ENCODE data around the gene ARL8B.
"Not testable (repeated sequence)": the region's sequence is repeated elsewhere in the genome, so short reads cannot be mapped to it uniquely, and the experiment has no call there.

Gene ARL8B

GRCh38 chr3:5155241-5155640, 33.1 kb downstream of the ARL8B start:
- H3K27me3 ChIP-seq (ENCODE audit: control insufficient read depth, insufficient read depth, low read length), result no peaks in the 10 kb centered on the region
- H3K4me1 ChIP-seq (ENCODE audit: control insufficient read depth, insufficient read depth, low read length), result no peaks in the 10 kb centered on the region
- H3K9me3 ChIP-seq (ENCODE audit: control insufficient read depth, low read length), result no peaks in the 10 kb centered on the region
- no peak overlapping the region for H3K9ac ChIP-seq (ENCODE audit: low read length)
- no peak overlapping the region for H3K4me3 ChIP-seq (ENCODE audit: low read length)
- H3K36me3 ChIP-seq (ENCODE audit: control insufficient read depth, insufficient read depth, low read length), result no peaks in the 10 kb centered on the region

GRCh38 chr3:5160321-5160720, 38.2 kb downstream of the ARL8B start:
- Histone ChIP-seq H3K4me3 (ENCODE audit: low read length) (no peak overlapping the region), H3K4me1 (ENCODE audit: control insufficient read depth, insufficient read depth, low read length) (peaks cover 14% of the 10 kb centered on the region), H3K36me3 (ENCODE audit: control insufficient read depth, insufficient read depth, low read length) (no peaks in the 10 kb centered on the region), H3K9ac (ENCODE audit: low read length) (no peak overlapping the region), H3K9me3 (ENCODE audit: control insufficient read depth, low read length) (no peaks in the 10 kb centered on the region), H3K27me3 (ENCODE audit: control insufficient read depth, insufficient read depth, low read length) (no peaks in the 10 kb centered on the region)

- Histone ChIP-seq H3K4me3 (ENCODE audit: low read length) (no peak overlapping the region), H3K27me3 (ENCODE audit: control insufficient read depth, insufficient read depth, low read length) (no peaks in the 10 kb centered on the region), H3K9ac (ENCODE audit: low read length) (no peak overlapping the region), H3K36me3 (ENCODE audit: control insufficient read depth, insufficient read depth, low read length) (no peaks in the 10 kb centered on the region), H3K4me1 (ENCODE audit: control insufficient read depth, insufficient read depth, low read length) (peaks cover 14% of the 10 kb centered on the region), H3K9me3 (ENCODE audit: control insufficient read depth, low read length) (no peaks in the 10 kb centered on the region)
Measured at GRCh38 chr3:5160940-5161858, 39.1 kb downstream of the ARL8B start.

- no peaks in the 10 kb centered on the region for H3K9me3 ChIP-seq (ENCODE audit: control insufficient read depth, low read length)
- no peaks in the 10 kb centered on the region for H3K27me3 ChIP-seq (ENCODE audit: control insufficient read depth, insufficient read depth, low read length)
- peaks cover 14% of the 10 kb centered on the region for H3K4me1 ChIP-seq (ENCODE audit: control insufficient read depth, insufficient read depth, low read length)
- no peak overlapping the region for H3K9ac ChIP-seq (ENCODE audit: low read length)
- no peaks in the 10 kb centered on the region for H3K36me3 ChIP-seq (ENCODE audit: control insufficient read depth, insufficient read depth, low read length)
- no peak overlapping the region for H3K4me3 ChIP-seq (ENCODE audit: low read length)
Measured at GRCh38 chr3:5162102-5162501, 40.0 kb downstream of the ARL8B start.

- Histone ChIP-seq H3K36me3 (ENCODE audit: control insufficient read depth, insufficient read depth, low read length) (no peaks in the 10 kb centered on the region), H3K27me3 (ENCODE audit: control insufficient read depth, insufficient read depth, low read length) (no peaks in the 10 kb centered on the region), H3K4me1 (ENCODE audit: control insufficient read depth, insufficient read depth, low read length) (peaks cover 16% of the 10 kb centered on the region), H3K9ac (ENCODE audit: low read length) (no peak overlapping the region), H3K4me3 (ENCODE audit: low read length) (no peak overlapping the region), H3K9me3 (ENCODE audit: control insufficient read depth, low read length) (no peaks in the 10 kb centered on the region)
Measured at GRCh38 chr3:5165698-5166097, 43.6 kb downstream of the ARL8B start.

- H3K9me3 ChIP-seq (ENCODE audit: control insufficient read depth, low read length), result no peaks in the 10 kb centered on the region
- peaks cover 6% of the 10 kb centered on the region for H3K4me1 ChIP-seq (ENCODE audit: control insufficient read depth, insufficient read depth, low read length)
- H3K4me3 ChIP-seq (ENCODE audit: low read length), result no peak overlapping the region
- no peaks in the 10 kb centered on the region for H3K36me3 ChIP-seq (ENCODE audit: control insufficient read depth, insufficient read depth, low read length)
- no peaks in the 10 kb centered on the region for H3K27me3 ChIP-seq (ENCODE audit: control insufficient read depth, insufficient read depth, low read length)
- H3K9ac ChIP-seq (ENCODE audit: low read length), result no peak overlapping the region
Measured at GRCh38 chr3:5166846-5167245, 44.8 kb downstream of the ARL8B start.

GRCh38 chr3:5168110-5168509, 46.0 kb downstream of the ARL8B start:
- Histone ChIP-seq H3K9me3 (ENCODE audit: control insufficient read depth, low read length) (no peaks in the 10 kb centered on the region), H3K4me1 (ENCODE audit: control insufficient read depth, insufficient read depth, low read length) (peaks cover 6% of the 10 kb centered on the region), H3K9ac (ENCODE audit: low read length) (no peak overlapping the region), H3K36me3 (ENCODE audit: control insufficient read depth, insufficient read depth, low read length) (no peaks in the 10 kb centered on the region), H3K27me3 (ENCODE audit: control insufficient read depth, insufficient read depth, low read length) (no peaks in the 10 kb centered on the region), H3K4me3 (ENCODE audit: low read length) (no peak overlapping the region)

GRCh38 chr3:5169807-5170206, 47.7 kb downstream of the ARL8B start:
- H3K9me3 ChIP-seq (ENCODE audit: control insufficient read depth, low read length), result no peaks in the 10 kb centered on the region
- no peak overlapping the region for H3K9ac ChIP-seq (ENCODE audit: low read length)
- no peaks in the 10 kb centered on the region for H3K27me3 ChIP-seq (ENCODE audit: control insufficient read depth, insufficient read depth, low read length)
- H3K4me3 ChIP-seq (ENCODE audit: low read length), result no peak overlapping the region
- H3K36me3 ChIP-seq (ENCODE audit: control insufficient read depth, insufficient read depth, low read length), result no peaks in the 10 kb centered on the region
- H3K4me1 ChIP-seq (ENCODE audit: control insufficient read depth, insufficient read depth, low read length), result peaks cover 6% of the 10 kb centered on the region

- no peak overlapping the region for H3K4me3 ChIP-seq (ENCODE audit: low read length)
- no peaks in the 10 kb centered on the region for H3K9me3 ChIP-seq (ENCODE audit: control insufficient read depth, low read length)
- H3K4me1 ChIP-seq (ENCODE audit: control insufficient read depth, insufficient read depth, low read length), result peaks cover 6% of the 10 kb centered on the region
- no peak overlapping the region for H3K9ac ChIP-seq (ENCODE audit: low read length)
- no peaks in the 10 kb centered on the region for H3K36me3 ChIP-seq (ENCODE audit: control insufficient read depth, insufficient read depth, low read length)
- H3K27me3 ChIP-seq (ENCODE audit: control insufficient read depth, insufficient read depth, low read length), result no peaks in the 10 kb centered on the region
Measured at GRCh38 chr3:5170975-5171374, 48.9 kb downstream of the ARL8B start.

- no peaks in the 10 kb centered on the region for H3K27me3 ChIP-seq (ENCODE audit: control insufficient read depth, insufficient read depth, low read length)
- no peak overlapping the region for H3K4me3 ChIP-seq (ENCODE audit: low read length)
- H3K36me3 ChIP-seq (ENCODE audit: control insufficient read depth, insufficient read depth, low read length), result no peaks in the 10 kb centered on the region
- H3K4me1 ChIP-seq (ENCODE audit: control insufficient read depth, insufficient read depth, low read length), result peaks cover 6% of the 10 kb centered on the region
- no peaks in the 10 kb centered on the region for H3K9me3 ChIP-seq (ENCODE audit: control insufficient read depth, low read length)
- no peak overlapping the region for H3K9ac ChIP-seq (ENCODE audit: low read length)
Measured at GRCh38 chr3:5172018-5172417, 49.9 kb downstream of the ARL8B start.

GRCh38 chr3:5179036-5179435, 56.9 kb downstream of the ARL8B start:
- H3K9ac ChIP-seq (ENCODE audit: low read length); H3K4me3 ChIP-seq (ENCODE audit: low read length); H3K4me1 ChIP-seq (ENCODE audit: control insufficient read depth, insufficient read depth, low read length); H3K36me3 ChIP-seq (ENCODE audit: control insufficient read depth, insufficient read depth, low read length); H3K9me3 ChIP-seq (ENCODE audit: control insufficient read depth, low read length); H3K27me3 ChIP-seq (ENCODE audit: control insufficient read depth, insufficient read depth, low read length): not testable (repeated sequence)

- no peak overlapping the region for H3K4me3 ChIP-seq (ENCODE audit: low read length)
- H3K36me3 ChIP-seq (ENCODE audit: control insufficient read depth, insufficient read depth, low read length), result no peaks in the 10 kb centered on the region
- no peaks in the 10 kb centered on the region for H3K9me3 ChIP-seq (ENCODE audit: control insufficient read depth, low read length)
- H3K4me1 ChIP-seq (ENCODE audit: control insufficient read depth, insufficient read depth, low read length), result peaks cover 13% of the 10 kb centered on the region
- no peak overlapping the region for H3K9ac ChIP-seq (ENCODE audit: low read length)
- H3K27me3 ChIP-seq (ENCODE audit: control insufficient read depth, insufficient read depth, low read length), result no peaks in the 10 kb centered on the region
Measured at GRCh38 chr3:5181469-5182141, 59.5 kb downstream of the ARL8B start.

Data from mucosa of stomach (tissue), 1 donor.